H4 (cell line): Measurements from ENCODE around the gene PDIA5. TPM values are rescaled to one million over a fixed set of nuclear protein-coding genes. Genes with fewer than 3 reads are reported as not detected.

Source experiments
- DNase-seq: peaks from one replicate; pipeline ENCODE4 v3.0.0-alpha.2; 2015; ENCODE audit warnings: low spot score
- total RNA-seq: library from RNA; depleted of rRNA; stranded (reverse); fragments of >200 nt; shearing (Covaris generic); gene quantifications from 2 replicates; pipeline ENCODE4 v1.2.3, GENCODE V29; 2014

The PDIA5 gene
- total RNA-seq, 1 experiment from 2014 or later, result 18.2 TPM

- no peak for DNase-seq
Observed at GRCh38 chr3:123119388-123119787, 52.6 kb downstream of the PDIA5 start.

- no peak for DNase-seq
Observed at GRCh38 chr3:123119802-123120201, 53.0 kb downstream of the PDIA5 start.

GRCh38 chr3:123120573-123120972, 53.7 kb downstream of the PDIA5 start:
- DNase-seq, result no peak

- no peak for DNase-seq
Observed at GRCh38 chr3:123122057-123122456, 55.2 kb downstream of the PDIA5 start.

- no peak for DNase-seq
Observed at GRCh38 chr3:123122525-123123315, 55.9 kb downstream of the PDIA5 start.

- DNase-seq, result no peak
Observed at GRCh38 chr3:123123716-123124616, 57.1 kb downstream of the PDIA5 start.

GRCh38 chr3:123124971-123125370, 58.1 kb downstream of the PDIA5 start:
- DNase-seq, result no peak

- no peak for DNase-seq
Observed at GRCh38 chr3:123126031-123126430, 59.2 kb downstream of the PDIA5 start.

- DNase-seq, result no peak
Observed at GRCh38 chr3:123126653-123127052, 59.8 kb downstream of the PDIA5 start.

GRCh38 chr3:123129092-123129491, 62.3 kb downstream of the PDIA5 start:
- DNase-seq, result no peak

- DNase-seq, result no peak
Observed at GRCh38 chr3:123129532-123129931, 62.7 kb downstream of the PDIA5 start.

- DNase-seq, result no peak
Observed at GRCh38 chr3:123130079-123130750, 63.4 kb downstream of the PDIA5 start.

GRCh38 chr3:123134671-123135070, 67.8 kb downstream of the PDIA5 start:
- DNase-seq, result no peak

GRCh38 chr3:123137001-123137400, 70.2 kb downstream of the PDIA5 start:
- DNase-seq, result no peak

GRCh38 chr3:123138839-123139444, 72.1 kb downstream of the PDIA5 start:
- no peak for DNase-seq

GRCh38 chr3:123139522-123139921, 72.7 kb downstream of the PDIA5 start:
- DNase-seq, result no peak

GRCh38 chr3:123140550-123140949, 73.7 kb downstream of the PDIA5 start:
- DNase-seq, result no peak

- no peak for DNase-seq
Observed at GRCh38 chr3:123141276-123141675, 74.5 kb downstream of the PDIA5 start.

GRCh38 chr3:123143669-123144411, 77.0 kb downstream of the PDIA5 start:
- DNase-seq, result no peak

GRCh38 chr3:123147754-123148535, 81.1 kb downstream of the PDIA5 start:
- no peak for DNase-seq
